NCI-H2171 treated with DMSO at 0.1 percent for 48 hours (cell line): ENCODE measurements around the gene VPS37D.
A peak's percentile ranks its signal among the peaks of the same experiment; 100 is the strongest.
"Not testable (repeated sequence)": the region's sequence is repeated elsewhere in the genome, so short reads cannot be mapped to it uniquely, and the experiment has no call there.

ENCODE experiments used
- DNase-seq: peaks from one replicate; lab custom pipeline; 2025; lab: John Stamatoyannopoulos, UW

Gene VPS37D

DNA sequence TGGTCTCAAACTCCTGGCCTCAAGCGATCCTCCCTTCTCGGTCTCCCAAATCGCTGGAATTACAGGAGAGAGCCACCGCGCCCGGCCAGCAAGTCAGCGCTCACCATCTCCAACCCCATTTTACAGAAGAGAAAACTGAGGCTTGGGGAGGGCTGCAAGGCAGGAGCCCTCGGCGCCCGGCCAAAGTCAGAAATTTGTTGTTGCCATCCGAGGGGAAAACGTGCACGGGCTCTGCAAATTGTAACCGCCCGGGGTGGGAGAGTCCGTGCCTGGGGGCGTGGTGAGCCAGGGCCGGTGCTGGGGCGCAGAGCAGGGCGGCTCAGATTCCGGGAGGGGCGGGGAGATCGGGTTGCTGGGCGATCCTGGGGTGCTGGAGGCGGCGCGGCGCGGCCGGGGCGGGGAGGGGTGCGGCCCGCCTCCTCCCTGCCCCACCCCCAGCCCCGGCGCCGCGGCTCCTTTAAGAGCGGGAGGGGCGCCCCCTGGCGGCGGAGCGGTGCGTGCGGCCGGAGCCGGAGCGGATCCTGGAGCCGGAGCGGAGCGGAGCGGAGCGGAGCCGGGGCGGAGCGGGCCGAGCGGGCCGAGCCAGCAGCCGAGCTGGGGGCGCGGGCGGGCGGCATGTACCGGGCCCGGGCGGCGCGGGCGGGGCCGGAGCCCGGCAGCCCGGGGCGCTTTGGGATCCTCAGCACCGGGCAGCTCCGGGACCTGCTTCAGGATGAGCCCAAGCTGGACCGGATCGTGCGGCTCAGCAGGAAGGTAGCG is at the start of gene VPS37D:
Gene VPS37D, plus strand, starts transcription at position 488 of the 759 bp plus-strand sequence. Its CDS starts 128 bp downstream, at position 616.
- peak; percentile 85 for DNase-seq

DNA sequence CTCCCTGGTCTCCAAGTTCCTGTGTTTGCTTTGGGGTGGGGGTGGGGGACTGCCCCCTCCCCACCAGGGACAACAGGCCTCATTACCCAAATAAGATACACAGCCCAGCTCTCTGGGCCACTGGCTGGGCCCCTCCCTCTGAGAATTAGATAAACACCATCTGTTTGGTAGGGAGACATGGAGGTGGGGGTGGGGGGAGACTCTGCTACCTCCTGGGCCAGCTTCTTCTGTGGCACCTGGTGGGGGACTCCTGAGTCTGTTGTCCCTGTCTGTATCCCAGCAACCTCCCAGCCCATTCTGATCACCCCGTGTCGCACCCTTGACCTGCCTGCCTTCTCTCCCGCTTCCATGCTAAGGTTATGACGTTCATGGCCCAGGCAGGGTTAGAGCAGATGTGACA is 49.1 kb upstream of the VPS37D start:
- DNase-seq: peak; percentile 89

- not testable (repeated sequence) for DNase-seq
Measured at GRCh38 chr7:73619394-73619793, 48.2 kb upstream of the VPS37D start.

GRCh38 chr7:73621168-73622063 is 46.2 kb upstream of the VPS37D start:
- DNase-seq: no peak

- DNase-seq: no peak
Measured at GRCh38 chr7:73622527-73622908, 45.1 kb upstream of the VPS37D start.

GRCh38 chr7:73622909-73623797 is 44.5 kb upstream of the VPS37D start:
- DNase-seq: peak; percentile 52

GRCh38 chr7:73623798-73624668 is 43.6 kb upstream of the VPS37D start, which contains the start of gene MLXIPL:
Gene MLXIPL (minus strand): TSS chr7:73624522. CDS start chr7:73624492, 30 bp downstream.
- peak; percentile 84 for DNase-seq

DNA sequence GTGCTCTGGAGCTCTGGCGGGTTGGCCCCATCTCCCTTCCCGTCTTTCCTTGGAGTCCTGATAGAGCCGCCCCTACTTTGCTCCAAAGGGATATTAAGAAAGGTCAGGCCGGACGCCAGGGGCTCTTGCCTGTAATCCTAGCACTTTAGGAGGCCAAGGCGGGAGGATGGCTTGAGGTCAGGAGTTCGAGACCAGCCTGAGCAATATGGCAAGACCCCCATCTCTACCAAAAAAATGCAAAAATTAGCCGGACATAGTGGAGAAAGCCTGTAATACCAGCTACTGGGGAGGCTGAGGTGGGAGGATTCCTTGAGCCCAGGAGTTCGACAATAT is 43.0 kb upstream of the VPS37D start:
- no peak for DNase-seq

- no peak for DNase-seq
Measured at GRCh38 chr7:73625276-73625675, 42.4 kb upstream of the VPS37D start.

- DNase-seq: peak; percentile 89
Measured at GRCh38 chr7:73626814-73627213, 40.8 kb upstream of the VPS37D start.

DNA sequence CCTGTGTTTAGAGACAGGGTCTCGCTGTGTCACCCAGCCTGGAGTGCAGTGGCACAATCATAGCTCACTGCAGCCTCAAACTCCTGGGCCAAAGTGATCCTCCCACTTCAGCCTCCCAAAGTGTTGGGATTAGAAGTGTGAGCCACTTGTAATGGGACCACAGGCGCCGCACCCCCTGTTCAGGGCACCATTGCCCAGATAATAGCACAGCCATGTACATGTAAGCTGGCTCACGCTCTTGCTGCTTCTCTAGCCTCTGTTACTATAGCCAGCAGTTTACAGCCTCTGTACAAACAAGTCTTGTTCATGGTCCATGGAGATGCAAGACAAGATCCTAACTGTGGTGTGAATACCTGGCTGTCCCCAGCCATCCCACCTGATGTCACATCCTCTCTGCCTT is 39.1 kb upstream of the VPS37D start:
- no peak for DNase-seq

GRCh38 chr7:73631558-73631957 is 36.1 kb upstream of the VPS37D start:
- DNase-seq: no peak

DNA sequence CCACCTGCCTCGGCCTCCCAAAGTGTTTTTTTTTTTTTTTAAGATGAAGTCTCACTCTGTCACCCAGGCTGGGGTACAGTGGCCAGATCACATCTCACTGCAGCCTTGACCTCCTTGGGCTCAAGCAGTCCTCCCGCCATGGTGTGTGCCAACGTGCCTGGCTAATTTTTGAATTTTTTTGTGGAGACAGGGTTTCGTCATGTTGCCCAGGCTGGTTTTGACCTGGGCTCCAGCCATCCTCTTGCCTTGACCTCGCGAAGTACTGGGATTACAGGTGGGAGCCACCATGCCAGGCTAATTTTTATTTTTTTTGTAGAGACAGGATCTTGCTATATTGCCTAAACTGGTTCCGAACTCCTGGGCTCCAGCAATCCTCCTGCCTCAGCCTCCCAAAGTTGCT is 34.3 kb upstream of the VPS37D start:
- DNase-seq: no peak

DNA sequence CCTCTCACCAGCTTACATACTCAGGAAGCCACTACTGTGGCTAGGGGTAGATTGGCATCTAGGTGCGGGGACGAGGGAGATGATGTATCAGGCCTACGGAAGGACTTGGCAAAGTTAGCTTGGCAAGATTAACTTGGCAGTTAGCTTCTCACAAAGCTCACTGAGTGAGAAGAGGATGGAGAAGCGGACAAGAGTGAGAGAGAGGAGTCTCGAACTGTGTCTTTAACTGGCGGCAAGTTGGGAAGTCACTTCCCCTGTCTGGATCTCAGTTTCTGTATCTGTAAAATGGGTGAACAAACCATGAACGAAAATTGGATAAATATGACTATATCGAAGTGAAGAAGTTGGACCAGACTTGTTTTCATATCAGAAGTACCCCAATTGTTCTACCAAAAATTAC is 33.8 kb upstream of the VPS37D start:
- no peak for DNase-seq

- no peak for DNase-seq
Measured at GRCh38 chr7:73635428-73636200, 32.0 kb upstream of the VPS37D start.

- DNase-seq: no peak
Measured at GRCh38 chr7:73638911-73639310, 28.7 kb upstream of the VPS37D start.

DNA sequence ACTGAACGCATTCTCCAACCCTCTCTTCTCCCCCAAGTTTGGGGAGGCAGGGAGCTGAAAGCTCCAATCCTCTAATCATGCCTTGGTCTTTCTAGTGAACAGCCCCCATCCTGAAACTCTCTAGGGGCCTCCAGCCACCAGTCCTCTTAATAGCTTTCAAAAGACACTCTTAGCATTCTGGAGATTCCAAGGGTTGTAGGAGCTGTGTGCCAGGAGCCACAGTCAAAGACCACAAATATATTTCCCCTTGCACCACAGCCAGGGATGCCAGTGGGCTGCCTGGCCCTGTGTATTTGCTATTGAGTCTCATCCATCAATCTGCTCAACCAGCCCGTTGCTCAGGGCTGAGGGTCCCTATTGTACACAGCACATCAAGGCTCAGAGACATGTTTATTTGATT is 24.8 kb upstream of the VPS37D start:
- no peak for DNase-seq

- DNase-seq: no peak
Measured at GRCh38 chr7:73644688-73645286, 22.8 kb upstream of the VPS37D start.

GRCh38 chr7:73645643-73646174 is 21.9 kb upstream of the VPS37D start:
- DNase-seq: no peak
